Lung (tissue), 12 donors: Measurements from ENCODE around the gene OR6J1. TPM values are rescaled to one million over a fixed set of nuclear protein-coding genes. Genes with fewer than 3 reads are reported as not detected.
"Not testable (repeated sequence)": the region's sequence is repeated elsewhere in the genome, so short reads cannot be mapped to it uniquely, and the experiment has no call there.

Source experiments
- ATAC-seq: fragments of 200-7000 bp; cut with Tn5 transposase; one replicate; pipeline ENCODE4 v1.9.1; 2020; ENCODE audit warnings: moderate number of reproducible peaks; ENCODE audit not compliant: insufficient read depth, low FRiP score
- DNase-seq, 3 donors: peaks; one replicate each; pipeline ENCODE4 v3.0.0-alpha.2; 2013 to 2017
- H3K27ac ChIP-seq, 2 donors: one replicate each; pipeline ENCODE4 v1.5.1; 2013; ENCODE audit warnings: mild to moderate bottlenecking in 2 of 2, moderate library complexity in 2 of 2, control low read depth in 1 of 2, inconsistent platforms in 1 of 2, low read depth in 1 of 2, low read length in 1 of 2
- H3K27me3 ChIP-seq, 3 donors: one replicate each; pipeline ENCODE4 v1.5.1; 2013; ENCODE audit warnings: low read length in 2 of 3; ENCODE audit not compliant: control insufficient read depth in 3 of 3, insufficient read depth in 3 of 3
- H3K36me3 ChIP-seq, 4 donors: one replicate each; pipeline ENCODE4 v1.5.1; 2013; ENCODE audit warnings: low read length in 4 of 4, mild to moderate bottlenecking in 1 of 4, moderate library complexity in 1 of 4; ENCODE audit not compliant: control insufficient read depth in 4 of 4, insufficient read depth in 4 of 4
- H3K4me1 ChIP-seq, 5 donors: one replicate each; pipeline ENCODE4 v1.5.1; 2013; ENCODE audit warnings: low read length in 5 of 5, mild to moderate bottlenecking in 2 of 5, moderate library complexity in 1 of 5; ENCODE audit not compliant: control insufficient read depth in 5 of 5, insufficient read depth in 5 of 5
- H3K4me3 ChIP-seq: one replicate; pipeline ENCODE4 v1.5.1; 2013; ENCODE audit warnings: mild to moderate bottlenecking, control low read depth, moderate library complexity
- H3K9ac ChIP-seq, 2 donors: one replicate each; pipeline ENCODE4 v1.5.1; 2013; ENCODE audit warnings: low read length in 2 of 2, control low read depth in 1 of 2; ENCODE audit not compliant: insufficient read depth in 1 of 2
- H3K9me3 ChIP-seq, 4 donors: one replicate each; pipeline ENCODE4 v1.5.1; 2013; ENCODE audit warnings: low read length in 3 of 4, mild to moderate bottlenecking in 1 of 4, moderate library complexity in 1 of 4; ENCODE audit not compliant: control insufficient read depth in 4 of 4, insufficient read depth in 3 of 4
- WGBS, 2 donors: extraction: QIAGEN DNeasy Blood & Tissue Kit; methylation state at CpG; one replicate each; pipeline ENCODE4 v1.1.7; 2013; 5-methylcytosine and 5-hydroxymethylcytosine counted together
- polyA plus RNA-seq, 2 donors: library from polyadenylated mRNA; stranded (reverse); fragments of 200-250 nt; gene quantifications; one replicate each; pipeline ENCODE4 v1.2.1, GENCODE V29; 2013
- total RNA-seq, 2 donors: library from RNA; depleted of rRNA in 1 of 2; stranded (reverse); fragments of >200 nt in 1 of 2; gene quantifications; one replicate each; pipeline ENCODE4 v1.2.1, GENCODE V29; 2014 to 2021
- TF ChIP-seq, protein P1 (sequence below): IDR thresholded peaks from 2 replicates; pipeline ENCODE4 v1.5.1; 2012; ENCODE audit warnings: mild to moderate bottlenecking; ENCODE audit errors: control extremely low read depth, extremely low read depth
- donor health status: control.
- donor health status: control.
- donor health status: Bipolar disorder and iron deficiency.
- donor health status: healthy.
- donor health status: DM: yes; HTN: yes; CAD: no.

Gene OR6J1
- total and polyA plus RNA-seq, 4 donors, result 0.11 TPM; not detected in 3

DNA sequence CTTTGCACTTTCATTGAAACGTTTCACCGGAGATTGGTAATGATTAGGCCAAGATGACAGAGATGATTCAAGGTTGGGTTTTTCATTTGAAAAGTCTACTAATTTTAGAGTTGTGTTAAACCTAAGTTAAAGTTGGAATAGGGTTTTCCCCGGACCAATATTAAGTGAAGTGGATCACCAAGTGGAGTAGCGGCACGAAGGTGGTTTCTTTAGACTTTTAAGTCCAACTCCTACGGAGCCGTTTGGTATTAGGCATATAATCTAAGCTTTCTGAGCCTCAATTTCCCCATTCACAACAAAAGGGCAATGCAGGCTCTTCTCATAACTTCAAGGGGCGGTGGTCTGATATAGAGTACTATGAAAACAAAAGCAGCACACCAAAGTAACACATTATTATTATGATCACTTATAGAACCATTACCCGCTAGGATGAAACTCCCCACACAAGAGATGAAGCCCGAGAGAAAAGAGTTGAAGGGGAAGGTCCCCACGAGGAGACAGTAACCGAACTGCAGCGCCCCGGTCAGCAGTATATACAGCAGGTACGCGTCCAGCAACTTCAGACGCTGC lies 55.5 kb downstream of the OR6J1 start:
- 1 to 3% methylated on average over 17 of the region's 17 CpGs for WGBS, 2 donors
- H3K4me1 ChIP-seq, result peaks cover 0 to 33% (median 10%) of the 10 kb centered on the region in 5 donors
- no peaks in the 10 kb centered on the region for H3K9me3 ChIP-seq
- DNase-seq (no peak), ATAC-seq (peak; percentile 17)
- H3K4me3 ChIP-seq, result peak overlapping the region; percentile 63
- peaks cover 0 to 5% (median 0%) of the 10 kb centered on the region in 3 donors for H3K27me3 ChIP-seq
- H3K9ac ChIP-seq, result peak overlapping the region; percentile 96
- peaks cover 0 to 4% (median 2%) of the 10 kb centered on the region in 4 donors for H3K36me3 ChIP-seq
- TF ChIP-seq, protein P1, sequence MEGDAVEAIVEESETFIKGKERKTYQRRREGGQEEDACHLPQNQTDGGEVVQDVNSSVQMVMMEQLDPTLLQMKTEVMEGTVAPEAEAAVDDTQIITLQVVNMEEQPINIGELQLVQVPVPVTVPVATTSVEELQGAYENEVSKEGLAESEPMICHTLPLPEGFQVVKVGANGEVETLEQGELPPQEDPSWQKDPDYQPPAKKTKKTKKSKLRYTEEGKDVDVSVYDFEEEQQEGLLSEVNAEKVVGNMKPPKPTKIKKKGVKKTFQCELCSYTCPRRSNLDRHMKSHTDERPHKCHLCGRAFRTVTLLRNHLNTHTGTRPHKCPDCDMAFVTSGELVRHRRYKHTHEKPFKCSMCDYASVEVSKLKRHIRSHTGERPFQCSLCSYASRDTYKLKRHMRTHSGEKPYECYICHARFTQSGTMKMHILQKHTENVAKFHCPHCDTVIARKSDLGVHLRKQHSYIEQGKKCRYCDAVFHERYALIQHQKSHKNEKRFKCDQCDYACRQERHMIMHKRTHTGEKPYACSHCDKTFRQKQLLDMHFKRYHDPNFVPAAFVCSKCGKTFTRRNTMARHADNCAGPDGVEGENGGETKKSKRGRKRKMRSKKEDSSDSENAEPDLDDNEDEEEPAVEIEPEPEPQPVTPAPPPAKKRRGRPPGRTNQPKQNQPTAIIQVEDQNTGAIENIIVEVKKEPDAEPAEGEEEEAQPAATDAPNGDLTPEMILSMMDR, result no peak
- peak overlapping the region; percentile 83 to 91 for H3K27ac ChIP-seq

DNA sequence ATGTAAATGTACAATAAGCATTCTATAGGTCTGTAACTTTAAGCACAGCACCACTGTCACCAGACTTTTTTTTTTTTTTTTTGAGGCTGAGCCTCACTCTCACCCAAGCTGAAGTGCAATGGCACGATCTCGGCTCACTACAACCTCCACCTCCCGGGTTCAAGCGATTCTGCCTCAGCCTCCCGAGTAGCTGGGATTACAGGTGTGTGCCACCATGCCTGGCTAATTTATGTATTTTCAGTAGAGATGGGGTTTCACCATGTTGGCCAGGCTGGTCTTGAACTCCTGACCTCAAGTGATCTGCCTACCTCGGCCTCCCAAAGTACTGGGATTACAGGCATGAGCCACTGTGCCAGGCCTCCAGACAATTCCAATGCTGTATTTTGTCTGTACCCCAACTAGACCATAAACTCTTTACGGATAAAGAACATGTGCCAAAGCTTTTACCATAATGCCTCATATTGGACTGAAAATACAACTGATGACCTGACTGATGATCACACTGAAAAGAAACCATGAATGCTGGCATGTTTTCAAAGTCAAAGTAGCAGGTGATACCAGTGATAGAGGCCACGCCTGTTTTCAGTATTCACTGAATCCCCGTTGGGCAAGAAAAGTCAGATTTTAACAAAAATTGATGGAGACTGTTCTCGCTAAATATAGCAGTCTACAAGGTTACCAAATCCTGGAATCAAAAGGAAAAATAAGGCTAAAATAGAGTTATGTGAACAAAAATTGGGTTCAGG lies 56.3 kb downstream of the OR6J1 start:
- not testable (repeated sequence) for H3K27ac ChIP-seq
- peak in 1 of 3 donors; percentile 6 for DNase-seq

DNA sequence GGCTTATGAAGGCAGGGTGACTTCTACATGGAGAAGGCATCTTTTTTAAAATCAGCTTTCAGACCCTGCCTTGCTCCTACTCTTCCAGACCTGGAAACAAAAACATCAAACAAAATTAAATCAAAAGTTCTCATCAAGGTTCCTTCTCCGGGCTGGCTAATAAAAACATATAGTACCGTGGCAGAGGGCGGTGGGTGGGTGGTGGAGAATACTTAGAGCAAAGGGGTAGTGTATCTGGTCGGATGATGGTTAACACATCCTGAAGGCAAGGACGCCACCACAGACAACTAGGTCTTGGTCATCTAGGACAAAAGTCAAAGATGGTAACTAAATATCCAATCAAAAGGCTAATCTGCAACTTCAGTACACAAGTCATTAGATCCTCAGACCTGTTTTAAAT lies 56.9 kb downstream of the OR6J1 start:
- Histone ChIP-seq H3K27me3 (no peaks in the 10 kb centered on the region), H3K4me1 (peaks cover 0 to 33% (median 10%) of the 10 kb centered on the region in 5 donors), H3K9me3 (no peaks in the 10 kb centered on the region), H3K27ac (no peak overlapping the region), H3K4me3 (no peak overlapping the region), H3K36me3 (peaks cover 0 to 4% (median 4%) of the 10 kb centered on the region in 4 donors), H3K9ac (no peak overlapping the region)
- no peak for DNase-seq
- WGBS, 2 donors, result 93 to 95% methylated on average over 5 of the region's 5 CpGs
- TF ChIP-seq, protein P1, result no peak
- no peak for ATAC-seq

More for the DNA sequence above, 56.3 kb downstream of the OR6J1 start:
- H3K9me3 ChIP-seq, ATAC-seq, H3K4me3 ChIP-seq, H3K36me3 ChIP-seq, H3K27me3 ChIP-seq: not testable (repeated sequence)
- Histone ChIP-seq H3K4me1 (peaks cover 0 to 33% (median 10%) of the 10 kb centered on the region in 5 donors), H3K9ac (peak overlapping the region in 1 of 2 donors; percentile 96)
- WGBS, 2 donors, result 83 to 84% methylated on average over 10 of the region's 10 CpGs

DNA sequence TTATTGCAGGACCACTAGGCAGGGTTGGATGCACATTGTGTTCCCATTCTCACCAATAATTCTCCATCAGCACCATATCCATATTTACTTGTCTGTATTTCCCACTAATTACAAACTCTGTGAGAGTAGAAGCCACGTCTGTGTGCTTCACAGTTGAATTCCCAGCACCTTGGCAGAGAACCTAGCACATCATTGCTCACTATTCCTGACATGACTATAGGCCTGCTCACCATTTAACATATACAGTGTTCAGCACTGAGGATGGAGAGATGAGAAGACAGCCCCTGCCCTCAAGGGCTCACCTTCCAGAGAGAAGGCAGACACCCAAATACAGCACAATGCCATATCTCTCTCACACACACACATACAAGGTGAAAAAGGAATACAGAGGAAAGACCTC lies 60.2 kb downstream of the OR6J1 start:
- ATAC-seq, result no peak
- H3K36me3 ChIP-seq, result peaks cover 4% of the 10 kb centered on the region in 4 donors
- WGBS, 2 donors, result 74 to 76% methylated on average over 1 of the region's 1 CpG
- no peaks in the 10 kb centered on the region for H3K27me3 ChIP-seq
- H3K27ac ChIP-seq, result peak overlapping the region in 1 of 2 donors; percentile 53
- DNase-seq, result no peak
- TF ChIP-seq, protein P1, result no peak
- H3K4me3 ChIP-seq, result no peak overlapping the region
- H3K4me1 ChIP-seq, result peaks cover 0 to 26% (median 10%) of the 10 kb centered on the region in 5 donors
- no peak overlapping the region for H3K9ac ChIP-seq
- H3K9me3 ChIP-seq, result no peaks in the 10 kb centered on the region
